ENCODE results near the gene AP1S3.

The AP1S3 gene

DNA sequence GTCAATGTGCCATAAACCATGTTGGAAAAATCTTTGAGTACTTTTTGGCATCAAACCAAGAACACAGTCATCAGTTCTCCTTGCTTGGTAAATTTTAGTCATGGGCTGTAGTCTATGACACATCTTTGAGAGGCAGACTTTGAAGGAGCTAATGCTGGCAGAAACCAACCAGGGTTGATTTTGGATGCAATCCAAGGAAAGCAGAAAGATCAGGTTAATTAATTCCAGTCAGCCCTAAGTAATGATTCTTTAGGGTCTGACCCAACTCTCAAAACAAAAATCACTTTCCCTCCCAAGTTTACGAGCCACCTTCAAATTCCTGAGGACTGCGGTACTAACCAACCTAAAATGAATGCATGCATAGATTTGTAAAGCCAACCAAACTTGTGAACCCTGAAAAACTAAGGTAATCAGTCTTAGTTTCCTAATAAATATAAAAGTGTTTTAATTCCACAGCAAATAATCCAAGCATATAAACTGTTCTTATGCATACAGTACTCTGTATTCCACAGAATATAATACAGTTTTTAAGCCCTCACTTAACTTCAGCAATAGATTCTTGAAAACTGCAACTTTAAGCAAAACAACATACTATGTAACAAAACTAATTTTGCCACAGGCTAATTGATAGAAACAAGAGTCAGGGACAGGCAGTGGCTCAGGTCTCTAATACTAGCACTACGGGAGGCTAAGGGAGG lies 22.0 kb downstream of the AP1S3 start (continued):
- no peak for TF ChIP-seq ZNF768 (tag by site-specific recombination; IDR thresholded peaks at IDR 0.05)
- TF ChIP-seq ZFP69B (tag by site-specific recombination; IDR thresholded peaks at IDR 0.05): peak; percentile 56
- TF ChIP-seq IKZF3 (tag by site-specific recombination; IDR thresholded peaks at IDR 0.05): peak; percentile 92
- peak; percentile 87; the same call in 1 of the 2 replicates for TF ChIP-seq ZNF391 (tag by site-specific recombination; IDR thresholded peaks at IDR 0.05; ENCODE audit: borderline replicate concordance, low read depth)
- peak; percentile 95 for TF ChIP-seq OSR2 (tag by site-specific recombination; IDR thresholded peaks at IDR 0.05)
- TF ChIP-seq, protein P1, sequence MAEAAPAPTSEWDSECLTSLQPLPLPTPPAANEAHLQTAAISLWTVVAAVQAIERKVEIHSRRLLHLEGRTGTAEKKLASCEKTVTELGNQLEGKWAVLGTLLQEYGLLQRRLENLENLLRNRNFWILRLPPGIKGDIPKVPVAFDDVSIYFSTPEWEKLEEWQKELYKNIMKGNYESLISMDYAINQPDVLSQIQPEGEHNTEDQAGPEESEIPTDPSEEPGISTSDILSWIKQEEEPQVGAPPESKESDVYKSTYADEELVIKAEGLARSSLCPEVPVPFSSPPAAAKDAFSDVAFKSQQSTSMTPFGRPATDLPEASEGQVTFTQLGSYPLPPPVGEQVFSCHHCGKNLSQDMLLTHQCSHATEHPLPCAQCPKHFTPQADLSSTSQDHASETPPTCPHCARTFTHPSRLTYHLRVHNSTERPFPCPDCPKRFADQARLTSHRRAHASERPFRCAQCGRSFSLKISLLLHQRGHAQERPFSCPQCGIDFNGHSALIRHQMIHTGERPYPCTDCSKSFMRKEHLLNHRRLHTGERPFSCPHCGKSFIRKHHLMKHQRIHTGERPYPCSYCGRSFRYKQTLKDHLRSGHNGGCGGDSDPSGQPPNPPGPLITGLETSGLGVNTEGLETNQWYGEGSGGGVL (tag by site-specific recombination; IDR thresholded peaks at IDR 0.05): peak; percentile 68; the same call in 1 of the 2 replicates
- TF ChIP-seq, protein P2, sequence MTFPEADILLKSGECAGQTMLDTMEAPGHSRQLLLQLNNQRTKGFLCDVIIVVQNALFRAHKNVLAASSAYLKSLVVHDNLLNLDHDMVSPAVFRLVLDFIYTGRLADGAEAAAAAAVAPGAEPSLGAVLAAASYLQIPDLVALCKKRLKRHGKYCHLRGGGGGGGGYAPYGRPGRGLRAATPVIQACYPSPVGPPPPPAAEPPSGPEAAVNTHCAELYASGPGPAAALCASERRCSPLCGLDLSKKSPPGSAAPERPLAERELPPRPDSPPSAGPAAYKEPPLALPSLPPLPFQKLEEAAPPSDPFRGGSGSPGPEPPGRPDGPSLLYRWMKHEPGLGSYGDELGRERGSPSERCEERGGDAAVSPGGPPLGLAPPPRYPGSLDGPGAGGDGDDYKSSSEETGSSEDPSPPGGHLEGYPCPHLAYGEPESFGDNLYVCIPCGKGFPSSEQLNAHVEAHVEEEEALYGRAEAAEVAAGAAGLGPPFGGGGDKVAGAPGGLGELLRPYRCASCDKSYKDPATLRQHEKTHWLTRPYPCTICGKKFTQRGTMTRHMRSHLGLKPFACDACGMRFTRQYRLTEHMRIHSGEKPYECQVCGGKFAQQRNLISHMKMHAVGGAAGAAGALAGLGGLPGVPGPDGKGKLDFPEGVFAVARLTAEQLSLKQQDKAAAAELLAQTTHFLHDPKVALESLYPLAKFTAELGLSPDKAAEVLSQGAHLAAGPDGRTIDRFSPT (tag by site-specific recombination; IDR thresholded peaks at IDR 0.05): peak; percentile 53; the same call in 1 of the 2 replicates
- peak; percentile 62; the same call in 1 of the 2 replicates for TF ChIP-seq ZNF10 (tag by site-specific recombination; IDR thresholded peaks at IDR 0.05)
- TF ChIP-seq BCL11B (tag by site-specific recombination; IDR thresholded peaks at IDR 0.05; ENCODE audit: low read depth): peak; percentile 94
- TF ChIP-seq BCL11A (tag by site-specific recombination; IDR thresholded peaks at IDR 0.05; ENCODE audit: low read depth): peak; percentile 91
- TF ChIP-seq, protein P3, sequence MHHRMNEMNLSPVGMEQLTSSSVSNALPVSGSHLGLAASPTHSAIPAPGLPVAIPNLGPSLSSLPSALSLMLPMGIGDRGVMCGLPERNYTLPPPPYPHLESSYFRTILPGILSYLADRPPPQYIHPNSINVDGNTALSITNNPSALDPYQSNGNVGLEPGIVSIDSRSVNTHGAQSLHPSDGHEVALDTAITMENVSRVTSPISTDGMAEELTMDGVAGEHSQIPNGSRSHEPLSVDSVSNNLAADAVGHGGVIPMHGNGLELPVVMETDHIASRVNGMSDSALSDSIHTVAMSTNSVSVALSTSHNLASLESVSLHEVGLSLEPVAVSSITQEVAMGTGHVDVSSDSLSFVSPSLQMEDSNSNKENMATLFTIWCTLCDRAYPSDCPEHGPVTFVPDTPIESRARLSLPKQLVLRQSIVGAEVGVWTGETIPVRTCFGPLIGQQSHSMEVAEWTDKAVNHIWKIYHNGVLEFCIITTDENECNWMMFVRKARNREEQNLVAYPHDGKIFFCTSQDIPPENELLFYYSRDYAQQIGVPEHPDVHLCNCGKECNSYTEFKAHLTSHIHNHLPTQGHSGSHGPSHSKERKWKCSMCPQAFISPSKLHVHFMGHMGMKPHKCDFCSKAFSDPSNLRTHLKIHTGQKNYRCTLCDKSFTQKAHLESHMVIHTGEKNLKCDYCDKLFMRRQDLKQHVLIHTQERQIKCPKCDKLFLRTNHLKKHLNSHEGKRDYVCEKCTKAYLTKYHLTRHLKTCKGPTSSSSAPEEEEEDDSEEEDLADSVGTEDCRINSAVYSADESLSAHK (tag by site-specific recombination; IDR thresholded peaks at IDR 0.05): peak; percentile 86
- peak; percentile 45; the same call in 1 of the 2 replicates for TF ChIP-seq ZNF324 (tag by site-specific recombination; IDR thresholded peaks at IDR 0.05)
- peak; percentile 82 for TF ChIP-seq KLF1 (tag by site-specific recombination; IDR thresholded peaks at IDR 0.05)
- peak; percentile 33; the same call in 1 of the 2 replicates for TF ChIP-seq SP3 (tag by site-specific recombination; IDR thresholded peaks at IDR 0.05)
- peak; percentile 37; the same call in 1 of the 2 replicates for TF ChIP-seq ZNF335 (tag by site-specific recombination; conservative IDR thresholded peaks at IDR 0.05)
- peak; percentile 80 for TF ChIP-seq ZSCAN30 (tag by site-specific recombination; IDR thresholded peaks at IDR 0.05)
- peak; percentile 66; the same call in 1 of the 2 replicates for TF ChIP-seq ZBTB1 (tag by site-specific recombination; IDR thresholded peaks at IDR 0.05)
- TF ChIP-seq, protein P4, sequence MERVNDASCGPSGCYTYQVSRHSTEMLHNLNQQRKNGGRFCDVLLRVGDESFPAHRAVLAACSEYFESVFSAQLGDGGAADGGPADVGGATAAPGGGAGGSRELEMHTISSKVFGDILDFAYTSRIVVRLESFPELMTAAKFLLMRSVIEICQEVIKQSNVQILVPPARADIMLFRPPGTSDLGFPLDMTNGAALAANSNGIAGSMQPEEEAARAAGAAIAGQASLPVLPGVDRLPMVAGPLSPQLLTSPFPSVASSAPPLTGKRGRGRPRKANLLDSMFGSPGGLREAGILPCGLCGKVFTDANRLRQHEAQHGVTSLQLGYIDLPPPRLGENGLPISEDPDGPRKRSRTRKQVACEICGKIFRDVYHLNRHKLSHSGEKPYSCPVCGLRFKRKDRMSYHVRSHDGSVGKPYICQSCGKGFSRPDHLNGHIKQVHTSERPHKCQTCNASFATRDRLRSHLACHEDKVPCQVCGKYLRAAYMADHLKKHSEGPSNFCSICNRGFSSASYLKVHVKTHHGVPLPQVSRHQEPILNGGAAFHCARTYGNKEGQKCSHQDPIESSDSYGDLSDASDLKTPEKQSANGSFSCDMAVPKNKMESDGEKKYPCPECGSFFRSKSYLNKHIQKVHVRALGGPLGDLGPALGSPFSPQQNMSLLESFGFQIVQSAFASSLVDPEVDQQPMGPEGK (tag by site-specific recombination; IDR thresholded peaks at IDR 0.05): peak; percentile 68
- no peak for TF ChIP-seq ZNF19 (tag by site-specific recombination; IDR thresholded peaks at IDR 0.05; ENCODE audit: low read depth)
- peak; percentile 90 for TF ChIP-seq GLI2 (tag by site-specific recombination; IDR thresholded peaks at IDR 0.05; ENCODE audit: borderline replicate concordance, low read depth)
- TF ChIP-seq ZNF610 (tag by site-specific recombination; IDR thresholded peaks at IDR 0.05; ENCODE audit: borderline replicate concordance): peak; percentile 62; the same call in 1 of the 2 replicates
- TF ChIP-seq ZNF24 (tag by site-specific recombination; IDR thresholded peaks at IDR 0.05): peak; percentile 95
- peak; percentile 33; the same call in 1 of the 2 replicates for TF ChIP-seq SCRT2 (tag by site-specific recombination; IDR thresholded peaks at IDR 0.05)
- no peak for TF ChIP-seq ZNF777 (tag by site-specific recombination; IDR thresholded peaks at IDR 0.05; ENCODE audit: borderline replicate concordance)
- TF ChIP-seq KLF8 (tag by site-specific recombination; IDR thresholded peaks at IDR 0.05): peak; percentile 87
- peak; percentile 72 for TF ChIP-seq ZSCAN23 (tag by site-specific recombination; IDR thresholded peaks at IDR 0.05)
- TF ChIP-seq SP7 (tag by site-specific recombination; IDR thresholded peaks at IDR 0.05): peak; percentile 95
- TF ChIP-seq, protein P5, sequence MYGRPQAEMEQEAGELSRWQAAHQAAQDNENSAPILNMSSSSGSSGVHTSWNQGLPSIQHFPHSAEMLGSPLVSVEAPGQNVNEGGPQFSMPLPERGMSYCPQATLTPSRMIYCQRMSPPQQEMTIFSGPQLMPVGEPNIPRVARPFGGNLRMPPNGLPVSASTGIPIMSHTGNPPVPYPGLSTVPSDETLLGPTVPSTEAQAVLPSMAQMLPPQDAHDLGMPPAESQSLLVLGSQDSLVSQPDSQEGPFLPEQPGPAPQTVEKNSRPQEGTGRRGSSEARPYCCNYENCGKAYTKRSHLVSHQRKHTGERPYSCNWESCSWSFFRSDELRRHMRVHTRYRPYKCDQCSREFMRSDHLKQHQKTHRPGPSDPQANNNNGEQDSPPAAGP (tag by site-specific recombination; IDR thresholded peaks at IDR 0.05): peak; percentile 97
- peak; percentile 86 for TF ChIP-seq TCF7L2 (IDR thresholded peaks at IDR 0.05; ENCODE audit: borderline replicate concordance, low read depth, low read length)
- no peak for TF ChIP-seq ZNF274 (IDR thresholded peaks at IDR 0.05; ENCODE audit: low read length)
- TF ChIP-seq ZNF274 (tag by site-specific recombination; IDR thresholded peaks at IDR 0.05; ENCODE audit: borderline replicate concordance): no peak

Data from HEK293 (cell line).